AG08395 (cell line): ENCODE data around the gene AHR.

Source experiments
- DNase-seq: peaks from one replicate; pipeline ENCODE4 v3.0.0; 2012; ENCODE audit warnings: mixed read lengths, low spot score

Gene AHR

DNA sequence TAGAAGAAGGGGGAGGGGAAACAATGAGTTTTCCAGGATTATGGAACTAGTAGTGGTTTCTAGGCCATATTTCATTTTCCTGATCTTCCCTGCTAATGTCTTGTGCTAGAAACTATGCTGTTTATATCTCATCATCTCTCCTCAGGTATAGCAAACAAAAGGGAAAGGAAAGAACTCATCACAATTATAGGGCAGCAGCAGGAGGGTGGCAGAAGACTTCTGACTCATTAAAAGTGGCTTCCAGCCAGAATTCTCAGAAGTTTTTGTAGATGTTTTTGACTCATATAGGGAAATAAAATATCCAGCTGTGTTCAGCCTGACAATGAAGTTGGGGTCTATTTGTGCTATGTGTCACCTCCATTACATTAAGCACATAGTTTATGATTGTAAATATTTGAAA, 6.5 kb downstream of the AHR start:
- peak; percentile 48 for DNase-seq

DNA sequence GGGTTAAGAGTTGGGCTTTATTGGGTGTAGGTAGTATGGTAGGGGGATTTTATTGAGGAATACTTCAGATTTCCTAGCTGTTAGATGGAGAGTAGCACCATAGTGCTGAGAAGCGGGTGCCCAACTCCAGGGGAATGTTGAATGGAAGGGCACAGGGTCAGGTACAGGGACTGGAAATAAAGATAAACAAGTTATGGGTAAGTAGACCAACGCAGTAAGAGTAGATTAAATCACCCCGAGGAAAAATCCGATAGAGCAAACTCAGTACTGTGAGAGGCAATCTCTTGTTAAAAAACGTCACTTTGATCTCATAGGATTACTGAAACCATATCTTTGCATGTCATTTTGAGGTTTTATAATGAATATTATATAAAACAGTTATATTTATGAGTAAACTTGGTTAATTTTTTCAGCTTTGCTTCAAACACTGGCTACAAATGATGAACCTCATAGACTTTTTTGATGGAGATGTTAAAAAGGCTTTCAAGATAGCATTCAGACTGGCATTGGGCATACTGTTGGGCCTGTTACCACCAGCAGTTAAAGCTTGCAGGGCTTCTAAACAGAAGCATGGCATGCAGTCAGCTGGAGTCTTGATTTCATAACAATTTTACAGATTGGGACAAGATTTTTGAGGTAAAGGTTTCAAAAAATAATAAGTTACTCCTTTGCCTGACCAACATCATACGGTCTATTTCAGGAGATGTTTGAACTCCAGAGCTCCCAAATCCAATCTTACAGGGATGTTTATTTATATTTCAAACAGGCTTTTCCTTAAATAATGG, 7.1 kb downstream of the AHR start:
- DNase-seq: no peak

- DNase-seq: no peak
Measured at GRCh38 chr7:17307000-17307399, 8.5 kb downstream of the AHR start.

GRCh38 chr7:17307558-17307957, 9.1 kb downstream of the AHR start:
- no peak for DNase-seq

GRCh38 chr7:17307969-17308648, 9.7 kb downstream of the AHR start:
- DNase-seq: no peak

DNA sequence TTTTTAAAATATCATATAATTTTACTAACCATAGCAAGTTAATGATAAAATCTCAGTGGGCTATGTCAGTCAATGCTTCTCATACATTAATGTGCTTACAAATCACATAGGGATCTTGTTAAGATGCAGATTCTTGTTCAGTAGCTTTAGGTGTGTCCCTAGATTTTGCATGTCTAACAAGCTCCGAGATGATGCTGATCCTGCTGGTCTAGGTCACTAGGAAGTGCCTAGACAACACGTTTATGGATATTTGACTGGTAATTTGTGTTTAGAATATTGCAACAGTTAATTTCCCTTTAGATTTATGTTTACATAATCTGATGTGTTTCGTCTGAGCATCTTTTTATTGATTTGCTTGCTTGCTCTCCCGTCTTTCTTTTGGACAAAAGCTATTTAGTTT, 12.7 kb downstream of the AHR start:
- DNase-seq: no peak

- DNase-seq: peak; percentile 30
Measured at GRCh38 chr7:17311952-17312351, 13.5 kb downstream of the AHR start.

DNA sequence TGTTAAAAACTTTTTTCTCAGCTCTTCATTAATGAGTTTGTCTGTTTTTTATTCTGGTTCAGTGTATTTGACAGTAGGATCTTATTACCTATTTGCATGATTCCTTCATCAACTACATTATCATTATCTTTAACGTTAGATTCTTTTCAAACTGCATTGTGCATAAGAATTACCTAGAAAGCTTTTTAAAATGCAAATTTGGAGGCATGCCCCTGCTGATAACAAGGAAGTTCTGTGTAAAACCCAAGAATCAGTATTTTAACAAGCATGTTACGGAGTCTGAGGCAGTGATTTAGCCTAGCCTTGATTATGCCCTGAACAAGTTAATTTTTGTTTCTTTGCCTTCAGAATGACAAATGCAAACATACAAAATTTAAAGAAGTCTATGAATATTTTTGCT, 14.2 kb downstream of the AHR start:
- DNase-seq: no peak

DNA sequence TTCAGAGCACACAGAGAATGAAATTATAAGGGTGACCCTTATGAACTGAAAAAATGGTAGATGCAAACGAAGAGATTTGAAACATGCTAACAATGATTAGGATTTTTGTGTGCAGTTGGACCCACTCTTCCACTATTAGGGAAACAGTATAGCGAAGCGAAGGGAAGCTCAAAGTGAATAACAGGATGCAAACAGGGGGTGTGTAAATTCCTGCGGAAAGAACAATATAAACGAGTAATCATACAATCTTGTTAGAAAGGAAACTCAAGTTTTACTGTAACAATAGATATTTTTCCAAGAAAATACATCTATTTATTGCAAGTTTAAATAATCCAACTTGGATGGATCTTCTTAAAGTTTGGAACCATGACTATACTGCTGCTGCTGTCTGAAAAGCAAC, 14.7 kb downstream of the AHR start:
- DNase-seq: no peak

- DNase-seq: no peak
Measured at GRCh38 chr7:17315974-17316373, 17.5 kb downstream of the AHR start.

DNA sequence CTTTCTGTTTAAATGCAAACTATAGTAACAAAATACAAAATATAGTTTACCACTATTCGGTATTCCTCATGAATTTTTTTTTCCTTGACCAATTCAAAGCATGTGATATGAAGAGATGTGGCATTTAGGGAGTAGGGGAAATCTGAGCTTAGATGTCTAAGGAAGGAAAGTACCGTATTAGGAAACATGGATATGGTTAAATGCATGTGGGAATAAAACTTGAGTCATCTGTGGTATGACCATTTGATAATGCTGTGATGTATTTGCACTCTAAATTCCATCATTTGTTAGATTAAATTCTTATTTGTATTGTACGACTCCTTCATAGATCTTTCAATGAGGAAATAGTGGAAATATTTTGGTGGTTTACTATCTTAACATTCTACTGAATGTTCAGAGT, 19.7 kb downstream of the AHR start:
- DNase-seq: no peak

- DNase-seq: no peak
Measured at GRCh38 chr7:17319164-17320101, 21.0 kb downstream of the AHR start.

DNA sequence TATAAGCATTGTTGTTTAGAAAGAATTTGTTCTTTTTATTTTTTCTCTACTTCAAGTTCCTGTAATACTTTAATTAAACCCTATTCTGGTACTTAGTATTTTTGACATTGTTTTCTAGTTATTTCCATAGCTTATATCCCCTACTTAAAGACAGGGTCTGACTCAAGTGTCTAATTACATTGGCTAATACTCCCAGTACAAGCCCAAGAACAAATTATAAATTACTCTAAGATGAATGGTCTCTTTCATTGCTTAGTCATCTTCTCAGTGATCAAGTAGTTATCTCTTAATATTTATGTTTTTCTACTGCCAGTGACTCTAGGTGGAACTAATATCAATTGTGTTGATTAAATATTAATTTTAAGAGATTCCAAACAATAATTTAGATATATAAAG, 21.6 kb downstream of the AHR start:
- no peak for DNase-seq

- no peak for DNase-seq
Measured at GRCh38 chr7:17320657-17321056, 22.2 kb downstream of the AHR start.

DNA sequence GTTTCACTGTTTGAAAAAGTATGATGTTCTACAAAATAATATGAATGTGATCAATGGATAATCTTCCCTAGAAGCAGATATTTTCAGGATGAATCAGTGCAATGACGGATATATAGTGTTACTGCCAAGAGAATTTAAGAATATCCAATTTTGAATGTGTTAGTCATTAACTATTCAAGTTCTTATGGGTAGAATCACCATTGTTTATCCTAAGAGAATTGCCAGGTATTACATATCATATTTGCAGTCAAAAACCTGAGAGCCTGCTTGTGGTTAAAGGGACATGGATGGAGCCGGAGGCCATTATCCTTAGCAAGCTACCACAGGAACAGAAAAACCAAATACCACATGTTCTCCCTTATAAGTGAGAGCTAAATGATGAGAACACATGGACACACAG, 26.9 kb downstream of the AHR start:
- no peak for DNase-seq

DNA sequence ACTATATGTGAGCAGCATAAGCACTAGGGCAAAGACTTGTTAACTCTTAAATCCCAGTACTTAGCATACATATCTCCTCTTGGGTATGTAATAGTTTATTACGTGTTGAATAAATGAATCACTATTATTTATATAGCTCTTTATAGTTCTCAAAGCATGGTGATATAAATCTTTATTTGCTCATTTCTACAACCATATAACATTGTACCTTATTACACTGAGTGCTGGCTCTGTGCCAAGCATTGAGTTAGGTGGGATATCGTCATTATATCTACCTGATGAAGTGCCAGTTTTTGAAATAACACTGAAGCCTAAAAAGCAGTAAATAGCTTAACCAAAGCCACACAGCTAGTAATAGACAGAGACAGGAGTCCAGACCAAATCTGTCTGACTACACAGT, 27.9 kb downstream of the AHR start:
- DNase-seq: no peak

- DNase-seq: no peak
Measured at GRCh38 chr7:17328641-17329040, 30.2 kb downstream of the AHR start.

DNA sequence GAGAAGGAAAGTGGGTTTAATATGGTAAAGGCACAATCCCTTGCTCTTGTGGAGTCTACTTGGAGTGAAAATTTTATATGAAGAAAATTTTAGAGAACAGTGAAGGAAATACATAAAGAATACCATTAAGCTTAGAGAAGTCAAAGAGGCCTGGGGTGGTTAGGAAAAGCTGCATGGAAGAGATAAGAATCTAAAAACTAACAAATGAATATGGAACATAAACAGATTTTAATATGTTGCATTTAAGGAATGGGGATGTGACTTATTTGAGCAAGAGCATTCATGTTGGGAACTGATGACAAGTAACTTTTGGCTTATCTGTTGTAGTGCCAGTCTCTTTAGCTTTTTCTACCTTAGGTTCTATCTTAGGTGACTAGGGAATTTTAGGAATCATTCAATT, 31.0 kb downstream of the AHR start:
- DNase-seq: no peak

- DNase-seq: no peak
Measured at GRCh38 chr7:17331891-17332501, 33.5 kb downstream of the AHR start.

DNA sequence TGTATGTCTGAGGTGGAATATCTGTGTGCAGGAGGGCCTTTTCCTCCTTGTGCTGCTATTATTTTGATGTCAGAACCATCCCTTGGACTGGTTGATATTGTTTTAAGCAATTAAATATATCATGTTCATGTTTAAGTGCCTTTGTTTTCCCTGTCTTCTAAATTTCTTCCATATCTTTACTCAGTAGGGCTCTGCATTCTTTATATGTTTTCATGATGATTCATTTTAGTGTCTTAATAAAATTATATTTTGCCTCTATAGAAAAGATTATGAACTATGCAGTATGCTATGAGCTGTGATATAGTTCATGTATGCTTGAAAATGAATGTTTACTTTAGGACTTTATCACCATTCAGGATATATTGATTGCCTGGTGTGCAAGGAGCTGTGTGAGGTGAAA, 34.8 kb downstream of the AHR start:
- DNase-seq: no peak

DNA sequence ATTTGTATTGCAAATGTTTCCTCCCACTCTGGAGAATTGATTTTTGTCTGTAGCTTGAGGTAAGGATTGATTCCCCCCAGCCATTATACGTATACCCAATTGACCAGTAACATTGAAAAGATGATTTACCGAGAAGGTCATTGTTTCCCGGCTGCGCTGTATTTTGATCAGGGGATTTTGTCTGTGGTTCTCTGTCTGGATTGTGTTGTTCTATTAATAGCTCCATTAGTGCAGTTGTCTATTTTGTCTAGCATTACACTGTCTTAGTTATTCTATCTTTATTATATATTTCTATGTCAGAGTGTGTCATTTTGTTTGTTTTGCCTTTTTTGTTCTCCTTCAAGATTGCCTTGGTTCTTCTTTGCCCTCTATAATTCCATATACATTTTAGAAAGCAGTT, 37.7 kb downstream of the AHR start:
- DNase-seq: no peak

DNA sequence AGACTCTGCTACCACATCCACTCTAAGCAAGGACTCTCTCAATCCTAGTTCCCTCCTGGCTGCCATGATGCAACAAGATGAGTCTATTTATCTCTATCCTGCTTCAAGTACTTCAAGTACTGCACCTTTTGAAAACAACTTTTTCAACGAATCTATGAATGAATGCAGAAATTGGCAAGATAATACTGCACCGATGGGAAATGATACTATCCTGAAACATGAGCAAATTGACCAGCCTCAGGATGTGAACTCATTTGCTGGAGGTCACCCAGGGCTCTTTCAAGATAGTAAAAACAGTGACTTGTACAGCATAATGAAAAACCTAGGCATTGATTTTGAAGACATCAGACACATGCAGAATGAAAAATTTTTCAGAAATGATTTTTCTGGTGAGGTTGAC, 40.7 kb downstream of the AHR start:
- no peak for DNase-seq
